ENCODE data around the gene EHF.

EHF gene

DNA sequence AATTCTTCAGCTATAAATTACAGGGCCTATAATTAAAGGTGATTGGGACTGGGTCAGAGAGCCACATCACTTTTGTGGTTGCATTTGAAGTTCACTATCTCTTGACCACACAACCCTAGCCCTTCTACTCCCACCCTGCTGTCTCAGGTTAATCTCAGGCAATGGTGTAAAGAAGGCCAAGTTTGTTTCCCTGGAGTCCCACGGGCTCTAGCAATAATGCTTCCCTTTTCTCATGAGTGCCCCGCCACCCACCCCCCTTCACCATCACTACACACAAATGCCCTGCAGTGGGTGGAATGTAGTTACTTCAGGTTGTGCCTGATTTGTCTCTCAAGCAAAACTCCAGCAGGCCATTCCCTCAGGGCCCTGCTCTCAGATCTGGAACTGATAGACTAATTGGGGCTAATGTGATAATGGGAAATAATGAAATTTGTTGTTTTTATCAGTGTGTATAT lies 1.8 kb upstream of the EHF start:
- no peak for DNase-seq (ENCODE audit: low read depth)
- TF ChIP-seq, protein P1, sequence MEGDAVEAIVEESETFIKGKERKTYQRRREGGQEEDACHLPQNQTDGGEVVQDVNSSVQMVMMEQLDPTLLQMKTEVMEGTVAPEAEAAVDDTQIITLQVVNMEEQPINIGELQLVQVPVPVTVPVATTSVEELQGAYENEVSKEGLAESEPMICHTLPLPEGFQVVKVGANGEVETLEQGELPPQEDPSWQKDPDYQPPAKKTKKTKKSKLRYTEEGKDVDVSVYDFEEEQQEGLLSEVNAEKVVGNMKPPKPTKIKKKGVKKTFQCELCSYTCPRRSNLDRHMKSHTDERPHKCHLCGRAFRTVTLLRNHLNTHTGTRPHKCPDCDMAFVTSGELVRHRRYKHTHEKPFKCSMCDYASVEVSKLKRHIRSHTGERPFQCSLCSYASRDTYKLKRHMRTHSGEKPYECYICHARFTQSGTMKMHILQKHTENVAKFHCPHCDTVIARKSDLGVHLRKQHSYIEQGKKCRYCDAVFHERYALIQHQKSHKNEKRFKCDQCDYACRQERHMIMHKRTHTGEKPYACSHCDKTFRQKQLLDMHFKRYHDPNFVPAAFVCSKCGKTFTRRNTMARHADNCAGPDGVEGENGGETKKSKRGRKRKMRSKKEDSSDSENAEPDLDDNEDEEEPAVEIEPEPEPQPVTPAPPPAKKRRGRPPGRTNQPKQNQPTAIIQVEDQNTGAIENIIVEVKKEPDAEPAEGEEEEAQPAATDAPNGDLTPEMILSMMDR (IDR thresholded peaks at IDR 0.05; ENCODE audit: low read depth, low read length, missing control alignments), result no peak
- H3K4me3 ChIP-seq (ENCODE audit: low read depth, low read length), result no peak overlapping the region
- in situ Hi-C loops (cut with HindIII; ENCODE audit: low sequenced_read_pairs), result loop anchor here (25.0 kb wide), 1 partner anchor 268 kb away; no protein-coding TSS in a partner anchor

DNA sequence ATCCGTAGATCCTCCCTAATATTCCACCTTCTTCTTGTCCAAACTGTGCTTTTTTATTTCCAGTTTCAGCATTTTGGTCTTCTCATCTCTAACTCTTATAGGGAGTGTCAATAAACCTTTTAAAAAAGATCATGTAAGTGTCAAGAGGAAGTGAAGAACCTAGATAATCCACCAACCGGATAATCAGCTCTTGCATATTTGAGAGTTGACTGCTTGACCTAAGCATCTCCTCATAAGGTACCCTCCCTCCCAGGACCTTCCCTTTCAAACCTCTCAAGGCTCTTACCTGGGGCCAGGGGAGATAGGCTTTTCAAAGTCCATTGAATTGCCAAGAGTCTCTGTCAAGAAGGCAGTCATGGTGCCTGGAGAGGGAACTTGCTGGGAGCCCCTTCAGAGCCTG lies 691 bp upstream of the EHF start:
- no peak for DNase-seq (ENCODE audit: low read depth)
- in situ Hi-C loops (cut with HindIII; ENCODE audit: low sequenced_read_pairs), result loop anchor here (25.0 kb wide), 1 partner anchor 267 kb away; no protein-coding TSS in a partner anchor
- no peak overlapping the region for H3K4me3 ChIP-seq (ENCODE audit: low read depth, low read length)
- TF ChIP-seq, protein P1 (IDR thresholded peaks at IDR 0.05; ENCODE audit: low read depth, low read length, missing control alignments), result no peak

GRCh38 chr11:34621876-34622275 lies 983 bp downstream of the EHF start:
- in situ Hi-C loops (cut with HindIII; ENCODE audit: low sequenced_read_pairs), result loop anchor here (25.0 kb wide), 1 partner anchor 265 kb away; no protein-coding TSS in a partner anchor
- TF ChIP-seq, protein P1 (IDR thresholded peaks at IDR 0.05; ENCODE audit: low read depth, low read length, missing control alignments), result no peak
- no peak overlapping the region for H3K4me3 ChIP-seq (ENCODE audit: low read depth, low read length)
- no peak for DNase-seq (ENCODE audit: low read depth)

DNA sequence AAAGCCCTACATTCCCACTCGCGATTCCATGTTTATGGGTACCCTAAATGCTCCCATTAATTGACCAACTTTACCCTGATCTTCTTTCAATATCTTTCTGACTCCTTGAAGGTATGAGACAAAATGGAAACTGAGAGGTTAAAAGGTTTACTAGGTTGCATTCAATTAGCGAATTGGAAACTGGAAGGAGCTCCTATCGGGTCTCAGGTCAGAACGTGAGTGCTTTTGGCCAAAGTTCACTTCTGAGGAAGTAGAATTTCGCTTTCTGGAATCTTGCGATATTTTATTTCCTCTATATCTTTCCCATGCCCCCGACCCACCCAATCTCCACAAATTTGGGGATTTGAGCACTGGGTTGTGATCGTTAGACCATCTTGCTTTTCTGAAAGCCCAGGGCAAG lies 2.6 kb downstream of the EHF start:
- in situ Hi-C loops (cut with HindIII; ENCODE audit: low sequenced_read_pairs), result loop anchor here (25.0 kb wide), 1 partner anchor 264 kb away; no protein-coding TSS in a partner anchor
- DNase-seq (ENCODE audit: low read depth), result no peak
- TF ChIP-seq, protein P1 (IDR thresholded peaks at IDR 0.05; ENCODE audit: low read depth, low read length, missing control alignments), result no peak
- no peak overlapping the region for H3K4me3 ChIP-seq (ENCODE audit: low read depth, low read length)

DNA sequence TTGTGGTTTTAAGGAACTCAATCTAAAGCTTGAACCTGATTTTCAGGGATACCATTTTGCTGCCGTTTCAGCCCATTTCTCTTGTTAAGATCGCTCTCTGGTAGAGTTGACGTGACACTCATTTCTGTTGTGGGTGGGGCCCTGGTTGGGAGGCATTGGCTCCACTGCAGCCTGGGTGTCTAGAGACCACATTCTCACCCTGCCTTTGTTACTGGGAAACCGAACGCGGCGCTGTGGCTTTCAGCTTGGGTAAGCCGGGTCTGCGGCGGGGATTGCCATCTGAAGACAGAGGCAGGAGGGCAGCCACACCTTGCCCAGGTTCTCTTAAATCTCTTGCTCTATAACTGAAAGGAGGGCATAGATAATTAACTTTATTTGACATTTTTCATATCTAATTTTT lies 3.2 kb downstream of the EHF start:
- in situ Hi-C loops (cut with HindIII; ENCODE audit: low sequenced_read_pairs), result loop anchor here (25.0 kb wide), 1 partner anchor 263 kb away; no protein-coding TSS in a partner anchor
- DNase-seq (ENCODE audit: low read depth), result no peak
- H3K4me3 ChIP-seq (ENCODE audit: low read depth, low read length), result no peak overlapping the region
- TF ChIP-seq, protein P1 (IDR thresholded peaks at IDR 0.05; ENCODE audit: low read depth, low read length, missing control alignments), result no peak

DNA sequence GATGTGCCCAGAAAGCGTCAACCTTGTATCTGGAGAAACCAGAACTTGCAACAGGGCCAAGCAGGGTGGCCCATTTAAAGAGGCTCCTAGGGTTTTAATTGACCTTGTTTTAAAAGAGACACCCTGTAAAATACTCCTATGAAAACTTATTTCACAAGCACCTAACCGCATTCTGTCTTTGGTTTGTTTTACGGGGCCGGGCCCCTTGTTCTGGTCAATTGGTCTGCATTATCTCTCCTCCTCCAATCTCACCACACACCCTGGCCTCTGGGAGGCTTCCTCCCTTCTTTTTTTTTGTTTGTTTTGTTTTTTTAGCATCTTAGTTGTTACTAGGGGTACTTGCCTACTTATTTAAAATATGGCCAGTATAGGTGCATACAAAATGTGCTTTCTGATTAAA lies 4.7 kb downstream of the EHF start:
- TF ChIP-seq, protein P1 (IDR thresholded peaks at IDR 0.05; ENCODE audit: low read depth, low read length, missing control alignments), result no peak
- no peak overlapping the region for H3K4me3 ChIP-seq (ENCODE audit: low read depth, low read length)
- in situ Hi-C loops (cut with HindIII; ENCODE audit: low sequenced_read_pairs), result no loop called here
- no peak for DNase-seq (ENCODE audit: low read depth)

All from astrocyte of the cerebellum (primary cell).